GM12873 (cell line): Measurements from ENCODE around the gene PARD6G.

ENCODE experiments used
- CTCF ChIP-seq: IDR thresholded peaks from 2 replicates; pipeline ENCODE4 v1.5.1; 2012; ENCODE audit warnings: low read depth, mild to moderate bottlenecking, moderate library complexity, low read length, control low read depth; ENCODE audit not compliant: insufficient read depth; ENCODE audit errors: missing control alignments

The PARD6G gene

GRCh38 chr18:80197528-80197927, 49.8 kb downstream of the PARD6G start:
- no peak for TF ChIP-seq CTCF

GRCh38 chr18:80196528-80197320, 50.6 kb downstream of the PARD6G start:
- no peak for TF ChIP-seq CTCF

GRCh38 chr18:80194874-80195570, 52.3 kb downstream of the PARD6G start:
- TF ChIP-seq CTCF, result no peak

- no peak for TF ChIP-seq CTCF
Observed at GRCh38 chr18:80193701-80194100, 53.6 kb downstream of the PARD6G start.

GRCh38 chr18:80192653-80193385, 54.5 kb downstream of the PARD6G start:
- no peak for TF ChIP-seq CTCF

GRCh38 chr18:80191907-80192652, 55.2 kb downstream of the PARD6G start:
- TF ChIP-seq CTCF, result no peak

GRCh38 chr18:80191264-80191663, 56.0 kb downstream of the PARD6G start:
- TF ChIP-seq CTCF, result no peak
